OCI-LY1 (cell line): ENCODE measurements around the gene KRTDAP.

Source experiments
- EZH2 ChIP-seq: fragments of 200-600 bp; sonication (generic), shearing (Covaris generic); IDR thresholded peaks from 2 replicates; pipeline ENCODE4 v1.8.0; 2017; ENCODE audit warnings: borderline replicate concordance, mixed run types, mild to moderate bottlenecking, antibody characterized with exemption, low read length, moderate library complexity, mixed read lengths
- TF ChIP-seq, protein P1 (sequence below): fragments of 200-600 bp; sonication (generic), shearing (Covaris generic); IDR thresholded peaks from 2 replicates; pipeline ENCODE4 v1.5.1; 2017; ENCODE audit warnings: mild to moderate bottlenecking, antibody characterized with exemption, low read length, moderate library complexity, mixed read lengths

DNA sequence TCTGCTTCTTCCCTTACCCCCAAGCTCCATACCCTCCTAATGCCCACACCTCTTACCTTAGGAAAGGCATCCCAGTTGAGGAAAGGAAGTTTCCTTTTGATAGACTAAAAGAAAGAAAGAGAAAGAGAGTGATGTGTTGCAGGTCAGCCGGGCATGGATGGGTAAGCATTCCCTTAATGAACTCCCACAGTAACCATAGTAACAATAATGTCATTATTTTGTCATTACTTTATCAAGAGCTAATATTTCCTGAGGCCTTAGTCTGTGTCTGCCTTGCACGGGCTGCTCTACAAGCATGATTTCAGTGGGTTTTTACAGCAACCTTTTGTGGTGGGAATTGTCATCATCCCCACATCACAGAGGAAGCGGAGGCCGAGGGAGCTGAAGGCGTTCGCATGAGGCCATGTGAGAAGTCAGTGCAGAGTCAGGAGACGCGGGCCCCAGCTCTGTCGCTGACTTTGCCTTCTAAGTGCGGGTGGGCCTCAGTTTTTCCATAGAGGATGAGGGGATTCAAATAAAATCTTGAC lies 2.5 kb downstream of the KRTDAP start:
- TF ChIP-seq, protein P1, sequence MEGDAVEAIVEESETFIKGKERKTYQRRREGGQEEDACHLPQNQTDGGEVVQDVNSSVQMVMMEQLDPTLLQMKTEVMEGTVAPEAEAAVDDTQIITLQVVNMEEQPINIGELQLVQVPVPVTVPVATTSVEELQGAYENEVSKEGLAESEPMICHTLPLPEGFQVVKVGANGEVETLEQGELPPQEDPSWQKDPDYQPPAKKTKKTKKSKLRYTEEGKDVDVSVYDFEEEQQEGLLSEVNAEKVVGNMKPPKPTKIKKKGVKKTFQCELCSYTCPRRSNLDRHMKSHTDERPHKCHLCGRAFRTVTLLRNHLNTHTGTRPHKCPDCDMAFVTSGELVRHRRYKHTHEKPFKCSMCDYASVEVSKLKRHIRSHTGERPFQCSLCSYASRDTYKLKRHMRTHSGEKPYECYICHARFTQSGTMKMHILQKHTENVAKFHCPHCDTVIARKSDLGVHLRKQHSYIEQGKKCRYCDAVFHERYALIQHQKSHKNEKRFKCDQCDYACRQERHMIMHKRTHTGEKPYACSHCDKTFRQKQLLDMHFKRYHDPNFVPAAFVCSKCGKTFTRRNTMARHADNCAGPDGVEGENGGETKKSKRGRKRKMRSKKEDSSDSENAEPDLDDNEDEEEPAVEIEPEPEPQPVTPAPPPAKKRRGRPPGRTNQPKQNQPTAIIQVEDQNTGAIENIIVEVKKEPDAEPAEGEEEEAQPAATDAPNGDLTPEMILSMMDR, result no peak
- TF ChIP-seq EZH2, result no peak
